ENCODE data around the gene MICAL3. TPM values are rescaled to one million over a fixed set of nuclear protein-coding genes. Genes with fewer than 3 reads are reported as not detected.

MICAL3 gene
- total RNA-seq, 4 donors from 2014 or later = 23.9 to 49.2 (median 34.5) TPM

- no peak for TF ChIP-seq CTCF (IDR thresholded peaks at IDR 0.05)
- no peak for DNase-seq (ENCODE audit: low spot score)
- no peak for ATAC-seq (ENCODE audit: low FRiP score)
These were observed 203.4 kb downstream of the MICAL3 start for GRCh38 chr22:17820879-17821439.

GRCh38 chr22:17818649-17819048 lies 205.7 kb downstream of the MICAL3 start:
- no peak for ATAC-seq (ENCODE audit: low FRiP score)
- TF ChIP-seq CTCF (IDR thresholded peaks at IDR 0.05) = no peak
- no peak for DNase-seq (ENCODE audit: low spot score)

GRCh38 chr22:17818180-17818579 lies 206.2 kb downstream of the MICAL3 start:
- DNase-seq (ENCODE audit: low spot score) (no peak), ATAC-seq (ENCODE audit: low FRiP score) (no peak)
- TF ChIP-seq CTCF (IDR thresholded peaks at IDR 0.05) = no peak

- DNase-seq (ENCODE audit: low spot score) (no peak), ATAC-seq (ENCODE audit: low FRiP score) (no peak)
- TF ChIP-seq CTCF (IDR thresholded peaks at IDR 0.05) = no peak
These were observed 206.8 kb downstream of the MICAL3 start for GRCh38 chr22:17817511-17818065.

- ATAC-seq (ENCODE audit: low FRiP score) (no peak), DNase-seq (ENCODE audit: low spot score) (no peak)
- TF ChIP-seq CTCF (IDR thresholded peaks at IDR 0.05) = no peak
These were observed 207.3 kb downstream of the MICAL3 start for GRCh38 chr22:17817079-17817478.

GRCh38 chr22:17816649-17817048 lies 207.7 kb downstream of the MICAL3 start:
- no peak for DNase-seq (ENCODE audit: low spot score)
- no peak for ATAC-seq (ENCODE audit: low FRiP score)
- TF ChIP-seq CTCF (IDR thresholded peaks at IDR 0.05) = no peak

GRCh38 chr22:17815703-17816254 lies 208.6 kb downstream of the MICAL3 start:
- no peak for DNase-seq (ENCODE audit: low spot score)
- no peak for TF ChIP-seq CTCF (IDR thresholded peaks at IDR 0.05)
- no peak for ATAC-seq (ENCODE audit: low FRiP score)
